ENCODE results near the gene RIOX2. TPM values are rescaled to one million over a fixed set of nuclear protein-coding genes. Genes with fewer than 3 reads are reported as not detected.

Gene RIOX2
- total RNA-seq, 1 donor from 2014 or later = 21.3 TPM

DNA sequence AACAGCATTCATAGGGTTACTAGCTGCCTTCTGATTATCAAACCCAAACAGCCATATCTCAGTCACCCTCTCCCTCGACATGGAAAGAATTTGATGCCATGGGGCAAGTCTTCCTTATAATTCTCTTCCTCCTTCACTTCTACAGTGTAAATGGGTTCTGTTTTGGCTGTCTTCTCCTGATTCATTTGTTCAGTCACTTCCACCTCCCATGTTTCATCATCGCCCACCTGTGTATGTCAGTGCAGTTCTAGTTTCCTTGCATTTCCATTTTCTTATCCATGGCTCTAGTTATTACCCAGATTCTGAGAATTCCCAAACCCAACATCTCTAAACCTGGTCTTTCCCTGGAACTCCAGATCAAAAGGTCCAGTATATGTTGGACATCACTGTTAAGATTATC is 41.0 kb downstream of the RIOX2 start:
- Histone ChIP-seq H3K9me3 (no peaks in the 10 kb centered on the region), H3K4me1 (no peaks in the 10 kb centered on the region), H3K27me3 (no peaks in the 10 kb centered on the region), H3K36me3 (peaks cover 9 to 33% of the 10 kb centered on the region in 2 donors), H3K27ac (no peak overlapping the region), H3K4me3 (no peak overlapping the region)
- intact Hi-C loops (cut with DNase I) = no loop called here
- no peak for TF ChIP-seq CTCF (IDR thresholded peaks at IDR 0.05)
- DNase-seq (ENCODE audit: low spot score in 2 of 2) = no peak

GRCh38 chr3:97930018-97930417 is 42.2 kb downstream of the RIOX2 start:
- Histone ChIP-seq H3K27ac (no peak overlapping the region), H3K36me3 (peaks cover 9 to 39% of the 10 kb centered on the region in 2 donors), H3K9me3 (no peaks in the 10 kb centered on the region), H3K4me1 (no peaks in the 10 kb centered on the region), H3K4me3 (no peak overlapping the region), H3K27me3 (no peaks in the 10 kb centered on the region)
- intact Hi-C loops (cut with DNase I) = no loop called here
- no peak for TF ChIP-seq CTCF (IDR thresholded peaks at IDR 0.05)
- no peak for DNase-seq (ENCODE audit: low spot score in 2 of 2)

DNA sequence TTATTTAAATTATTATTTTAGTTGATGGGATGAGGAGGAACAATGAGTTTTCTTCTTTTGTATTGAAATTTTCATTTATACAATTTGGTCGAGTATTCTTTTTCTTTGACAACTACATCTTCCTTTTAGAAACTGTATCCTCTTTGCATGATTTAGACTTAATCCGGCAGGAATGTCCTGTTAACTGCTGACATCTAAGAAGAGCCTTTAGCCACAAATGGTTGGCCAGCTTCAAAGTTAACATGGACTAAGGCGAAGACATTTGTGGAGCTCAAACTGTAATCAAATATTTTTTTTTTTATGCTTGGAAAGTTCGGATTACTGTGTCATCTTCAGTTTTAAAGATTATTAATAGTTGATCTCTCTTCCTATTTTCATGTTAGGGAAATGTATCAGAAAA is 43.2 kb downstream of the RIOX2 start:
- no peaks in the 10 kb centered on the region for H3K9me3 ChIP-seq
- no peak for DNase-seq (ENCODE audit: low spot score in 2 of 2)
- H3K27me3 ChIP-seq = no peaks in the 10 kb centered on the region
- TF ChIP-seq CTCF (IDR thresholded peaks at IDR 0.05) = no peak
- H3K27ac ChIP-seq = no peak overlapping the region
- H3K36me3 ChIP-seq = peaks cover 13 to 37% of the 10 kb centered on the region in 2 donors
- H3K4me3 ChIP-seq = no peak overlapping the region
- intact Hi-C loops (cut with DNase I) = no loop called here
- H3K4me1 ChIP-seq = no peaks in the 10 kb centered on the region

DNA sequence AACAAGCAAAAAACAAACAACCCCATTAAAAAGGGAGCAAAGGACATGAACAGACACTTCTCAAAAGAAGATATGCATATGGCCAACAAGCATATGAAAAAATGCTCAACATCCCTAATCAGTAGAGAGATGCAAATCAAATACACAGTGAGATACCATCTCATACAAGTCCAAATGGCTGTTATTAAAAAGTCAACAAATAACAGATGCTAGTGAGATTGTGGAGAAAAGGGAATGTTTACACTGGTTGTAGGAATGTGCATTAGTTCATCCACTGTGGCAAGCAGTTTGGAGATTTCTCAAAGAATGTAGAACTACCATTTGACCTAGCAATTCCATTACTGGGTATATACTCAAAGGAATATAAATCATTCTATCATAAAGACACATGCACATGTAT is 44.5 kb downstream of the RIOX2 start:
- no peaks in the 10 kb centered on the region for H3K4me1 ChIP-seq
- no peak overlapping the region for H3K4me3 ChIP-seq
- peaks cover 13 to 32% of the 10 kb centered on the region in 2 donors for H3K36me3 ChIP-seq
- TF ChIP-seq CTCF (IDR thresholded peaks at IDR 0.05) = no peak
- no peak for DNase-seq (ENCODE audit: low spot score in 2 of 2)
- H3K27me3 ChIP-seq = no peaks in the 10 kb centered on the region
- H3K27ac ChIP-seq = no peak overlapping the region
- intact Hi-C loops (cut with DNase I) = no loop called here
- no peaks in the 10 kb centered on the region for H3K9me3 ChIP-seq

DNA sequence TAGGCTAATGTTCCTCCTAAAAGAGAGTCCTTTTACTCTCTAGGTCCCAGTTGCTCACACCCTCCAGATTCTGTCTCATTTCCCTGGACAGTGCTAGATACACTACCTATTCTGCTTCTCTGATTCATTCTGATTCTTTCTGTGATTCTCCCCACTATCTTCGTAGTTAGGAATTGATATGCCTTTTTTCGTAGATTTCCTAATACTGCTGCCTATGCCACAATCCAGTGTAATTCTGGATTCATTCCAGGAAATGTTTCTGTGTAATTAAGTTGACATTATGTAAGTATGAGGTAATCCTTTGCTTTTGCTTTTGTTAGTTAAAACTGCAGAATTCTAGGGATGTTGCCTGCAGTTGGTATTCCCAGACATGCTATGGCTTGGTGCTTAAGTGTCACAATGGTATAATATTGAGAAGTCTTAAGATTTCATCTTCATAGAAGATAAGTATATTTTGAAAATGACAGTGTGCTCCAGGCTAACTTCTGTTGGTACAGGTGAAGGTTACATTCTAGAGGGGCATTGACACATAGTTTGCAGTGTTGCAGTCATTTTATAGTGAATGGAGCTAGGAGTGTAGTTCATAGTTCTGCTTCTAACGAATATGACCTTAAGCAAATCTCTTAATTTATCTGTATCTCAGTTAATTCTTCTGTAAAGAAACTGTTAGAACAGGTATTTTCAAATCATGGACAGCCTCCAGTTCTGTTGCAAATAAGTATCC is 54.3 kb downstream of the RIOX2 start:
- H3K9me3 ChIP-seq = no peaks in the 10 kb centered on the region
- no peak overlapping the region for H3K4me3 ChIP-seq
- H3K36me3 ChIP-seq = peaks cover 6 to 41% of the 10 kb centered on the region in 2 donors
- no peak overlapping the region for H3K27ac ChIP-seq
- DNase-seq (ENCODE audit: low spot score in 2 of 2) = no peak
- H3K4me1 ChIP-seq = no peaks in the 10 kb centered on the region
- TF ChIP-seq CTCF (IDR thresholded peaks at IDR 0.05) = no peak
- intact Hi-C loops (cut with DNase I) = no loop called here
- no peaks in the 10 kb centered on the region for H3K27me3 ChIP-seq
